Liver (tissue), 5 donors: ENCODE data around the gene FOXL1. TPM values are rescaled to one million over a fixed set of nuclear protein-coding genes. Genes with fewer than 3 reads are reported as not detected.

ENCODE experiments used
- polyA plus RNA-seq, 2 donors: library from polyadenylated mRNA; stranded (reverse) in 1 of 2; unstranded in 1 of 2; fragments of 200-250 nt in 1 of 2; fragments of >200 nt in 1 of 2; fragmentation: Nextera tagmentation in 1 of 2; extraction: Ambion mirVana in 1 of 2; gene quantifications; one replicate each; pipeline versions ENCODE4 v1.2.1 to v1.2.3, GENCODE V29; 2013 to 2015
- total RNA-seq, 2 donors: library from RNA; depleted of rRNA; stranded (reverse); fragments of >200 nt; gene quantifications; one replicate each; pipeline ENCODE4 v1.2.3, GENCODE V29; 2014
- TF ChIP-seq, protein P1 (sequence below): IDR thresholded peaks from 2 replicates; pipeline ENCODE4 v1.6.1; 2016; ENCODE audit warnings: antibody characterized with exemption, mild to moderate bottlenecking
- donor health status: healthy.
- donor health status: healthy.
- donor health status: healthy.

The FOXL1 gene
- total and polyA plus RNA-seq, 4 donors: 0.05 to 0.06 TPM; not detected in 2

DNA sequence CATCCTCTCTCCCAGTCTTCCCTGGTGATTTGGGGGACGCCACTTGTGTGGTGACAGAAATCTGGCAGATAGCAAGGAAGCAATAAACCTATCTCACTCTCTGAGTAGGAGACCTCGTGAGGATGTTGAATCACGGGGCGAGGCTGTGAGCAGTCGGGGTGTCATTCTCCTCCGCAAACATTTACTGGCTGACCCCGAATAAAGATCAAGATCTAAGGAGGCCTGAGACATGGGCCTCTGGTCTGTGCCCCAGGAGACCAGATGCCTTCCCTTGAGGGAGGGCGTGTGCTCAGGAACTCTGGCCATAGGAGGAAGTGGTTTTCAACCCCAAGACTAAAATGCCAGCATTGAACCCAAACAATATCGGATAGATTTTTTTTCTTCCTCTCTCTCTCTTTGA is 53.1 kb downstream of the FOXL1 start (continued):
- TF ChIP-seq, protein P1, sequence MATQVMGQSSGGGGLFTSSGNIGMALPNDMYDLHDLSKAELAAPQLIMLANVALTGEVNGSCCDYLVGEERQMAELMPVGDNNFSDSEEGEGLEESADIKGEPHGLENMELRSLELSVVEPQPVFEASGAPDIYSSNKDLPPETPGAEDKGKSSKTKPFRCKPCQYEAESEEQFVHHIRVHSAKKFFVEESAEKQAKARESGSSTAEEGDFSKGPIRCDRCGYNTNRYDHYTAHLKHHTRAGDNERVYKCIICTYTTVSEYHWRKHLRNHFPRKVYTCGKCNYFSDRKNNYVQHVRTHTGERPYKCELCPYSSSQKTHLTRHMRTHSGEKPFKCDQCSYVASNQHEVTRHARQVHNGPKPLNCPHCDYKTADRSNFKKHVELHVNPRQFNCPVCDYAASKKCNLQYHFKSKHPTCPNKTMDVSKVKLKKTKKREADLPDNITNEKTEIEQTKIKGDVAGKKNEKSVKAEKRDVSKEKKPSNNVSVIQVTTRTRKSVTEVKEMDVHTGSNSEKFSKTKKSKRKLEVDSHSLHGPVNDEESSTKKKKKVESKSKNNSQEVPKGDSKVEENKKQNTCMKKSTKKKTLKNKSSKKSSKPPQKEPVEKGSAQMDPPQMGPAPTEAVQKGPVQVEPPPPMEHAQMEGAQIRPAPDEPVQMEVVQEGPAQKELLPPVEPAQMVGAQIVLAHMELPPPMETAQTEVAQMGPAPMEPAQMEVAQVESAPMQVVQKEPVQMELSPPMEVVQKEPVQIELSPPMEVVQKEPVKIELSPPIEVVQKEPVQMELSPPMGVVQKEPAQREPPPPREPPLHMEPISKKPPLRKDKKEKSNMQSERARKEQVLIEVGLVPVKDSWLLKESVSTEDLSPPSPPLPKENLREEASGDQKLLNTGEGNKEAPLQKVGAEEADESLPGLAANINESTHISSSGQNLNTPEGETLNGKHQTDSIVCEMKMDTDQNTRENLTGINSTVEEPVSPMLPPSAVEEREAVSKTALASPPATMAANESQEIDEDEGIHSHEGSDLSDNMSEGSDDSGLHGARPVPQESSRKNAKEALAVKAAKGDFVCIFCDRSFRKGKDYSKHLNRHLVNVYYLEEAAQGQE: no peak

Other genes with a start within 250 kb of the FOXL1 start
- under 1 TPM; 0.56 to 0.75 TPM for gene FOXF1, start 68.0 kb upstream of the FOXL1 start, total RNA-seq
- gene FOXF1, start 68.0 kb upstream of the FOXL1 start, polyA plus RNA-seq: 1 to 10 TPM; 1.0 to 1.2 TPM
- gene MTHFSD, start 23.3 kb upstream of the FOXL1 start, total RNA-seq: 1 to 10 TPM; 7.7 to 8.1 TPM
- 1 to 10 TPM; 4.6 to 5.3 TPM for gene MTHFSD, start 23.3 kb upstream of the FOXL1 start, polyA plus RNA-seq
- gene FOXC2, start 11.7 kb upstream of the FOXL1 start, total RNA-seq: under 1 TPM; 0.08 to 0.09 TPM
- under 1 TPM in 1 of 2 donors, not detected in 1; 0.03 TPM for gene FOXC2, start 11.7 kb upstream of the FOXL1 start, polyA plus RNA-seq